Cardiac fibroblast (primary cell): ENCODE data around the gene FRZB.
"Not testable (repeated sequence)": the region's sequence is repeated elsewhere in the genome, so short reads cannot be mapped to it uniquely, and the experiment has no call there.

Experiments used
- DNase-seq, 2 donors: peaks; one replicate each; pipeline versions ENCODE4 v3.0.0 to v3.0.0-alpha.2; 2010; ENCODE audit warnings: low read depth in 2 of 2
- H3K4me3 ChIP-seq, 2 donors: replicated peaks in 1 of 2; 1 replicate in 1 of 2; 2 replicates in 1 of 2; pipeline ENCODE4 v1.5.1; 2011; ENCODE audit warnings: low read depth in 2 of 2, low read length in 2 of 2, mild to moderate bottlenecking in 2 of 2, moderate library complexity in 1 of 2
- TF ChIP-seq, protein P1 (sequence below): IDR thresholded peaks from one replicate; pipeline ENCODE4 v1.5.1; 2011; ENCODE audit warnings: low read depth, mild to moderate bottlenecking, low read length, inconsistent platforms

FRZB gene

GRCh38 chr2:182897137-182897536 is 30.7 kb upstream of the FRZB start:
- TF ChIP-seq, protein P1, sequence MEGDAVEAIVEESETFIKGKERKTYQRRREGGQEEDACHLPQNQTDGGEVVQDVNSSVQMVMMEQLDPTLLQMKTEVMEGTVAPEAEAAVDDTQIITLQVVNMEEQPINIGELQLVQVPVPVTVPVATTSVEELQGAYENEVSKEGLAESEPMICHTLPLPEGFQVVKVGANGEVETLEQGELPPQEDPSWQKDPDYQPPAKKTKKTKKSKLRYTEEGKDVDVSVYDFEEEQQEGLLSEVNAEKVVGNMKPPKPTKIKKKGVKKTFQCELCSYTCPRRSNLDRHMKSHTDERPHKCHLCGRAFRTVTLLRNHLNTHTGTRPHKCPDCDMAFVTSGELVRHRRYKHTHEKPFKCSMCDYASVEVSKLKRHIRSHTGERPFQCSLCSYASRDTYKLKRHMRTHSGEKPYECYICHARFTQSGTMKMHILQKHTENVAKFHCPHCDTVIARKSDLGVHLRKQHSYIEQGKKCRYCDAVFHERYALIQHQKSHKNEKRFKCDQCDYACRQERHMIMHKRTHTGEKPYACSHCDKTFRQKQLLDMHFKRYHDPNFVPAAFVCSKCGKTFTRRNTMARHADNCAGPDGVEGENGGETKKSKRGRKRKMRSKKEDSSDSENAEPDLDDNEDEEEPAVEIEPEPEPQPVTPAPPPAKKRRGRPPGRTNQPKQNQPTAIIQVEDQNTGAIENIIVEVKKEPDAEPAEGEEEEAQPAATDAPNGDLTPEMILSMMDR = no peak
- no peak overlapping the region for H3K4me3 ChIP-seq
- DNase-seq = peak in 1 of 2 donors; percentile 70

- TF ChIP-seq, protein P1 = no peak
- H3K4me3 ChIP-seq = no peak overlapping the region
- DNase-seq = no peak
Measured at GRCh38 chr2:182895798-182896197, 29.4 kb upstream of the FRZB start.

GRCh38 chr2:182895169-182895568 is 28.7 kb upstream of the FRZB start:
- DNase-seq = no peak
- TF ChIP-seq, protein P1 = no peak
- no peak overlapping the region for H3K4me3 ChIP-seq

GRCh38 chr2:182894174-182894573 is 27.7 kb upstream of the FRZB start:
- DNase-seq = peak in 1 of 2 donors; percentile 50
- no peak overlapping the region for H3K4me3 ChIP-seq
- TF ChIP-seq, protein P1 = no peak

- DNase-seq = no peak
- H3K4me3 ChIP-seq = no peak overlapping the region
- TF ChIP-seq, protein P1 = no peak
Measured at GRCh38 chr2:182893666-182894065, 27.2 kb upstream of the FRZB start.

GRCh38 chr2:182893035-182893434 is 26.6 kb upstream of the FRZB start:
- DNase-seq, H3K4me3 ChIP-seq: not testable (repeated sequence)

DNA sequence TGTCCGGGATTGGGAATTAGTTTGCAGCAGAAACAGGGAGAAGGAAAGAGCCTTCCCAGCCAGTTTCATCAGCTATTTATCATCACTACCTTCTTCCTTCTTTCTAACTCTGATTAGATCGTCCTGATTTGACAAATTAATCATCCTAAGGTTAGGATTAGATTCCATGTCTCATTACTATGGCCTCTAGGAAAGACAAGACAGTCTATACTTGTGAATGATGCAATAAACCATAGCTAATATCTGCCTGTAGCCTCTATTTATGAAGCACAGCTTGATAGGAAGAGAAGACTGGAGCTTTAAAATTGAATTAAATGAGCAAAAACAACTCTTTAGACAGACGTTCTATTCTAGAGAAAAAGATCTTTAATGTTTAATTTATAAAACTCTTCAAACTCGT is 25.2 kb upstream of the FRZB start:
- TF ChIP-seq, protein P1 = no peak
- no peak for DNase-seq
- H3K4me3 ChIP-seq = no peak overlapping the region
